Measurements from ENCODE around the gene MBD3L3. TPM values are rescaled to one million over a fixed set of nuclear protein-coding genes. Genes with fewer than 3 reads are reported as not detected.

The MBD3L3 gene
- total RNA-seq, 4 donors from 2014 or later: not detected

GRCh38 chr19:7098701-7099596 is 40.5 kb upstream of the MBD3L3 start:
- Histone ChIP-seq H3K27ac (peak overlapping the region; percentile 89 to 95 (median 92)), H3K36me3 (no peaks in the 10 kb centered on the region), H3K9me3 (no peaks in the 10 kb centered on the region), H3K4me1 (no peaks in the 10 kb centered on the region), H3K27me3 (no peaks in the 10 kb centered on the region), H3K4me3 (replicated peaks in 1 of 3) (peak overlapping the region in 2 of 3 donors; percentile 37 to 44)
- TF ChIP-seq POLR2A (IDR thresholded peaks at IDR 0.05) (peak in 1 of 2 donors; percentile 63), CTCF (IDR thresholded peaks at IDR 0.05) (no peak)
- DNase-seq: peak; percentile 93 to 94
- intact Hi-C loops (cut with DNase I): no loop called here
- WGBS, 2 donors: 1% methylated on average over 60 to 78 of the region's 78 CpGs

GRCh38 chr19:7098096-7098495 is 39.6 kb upstream of the MBD3L3 start:
- no peak for DNase-seq
- no peak overlapping the region for H3K27ac ChIP-seq
- no peak overlapping the region for H3K4me3 ChIP-seq (replicated peaks in 1 of 3)
- WGBS, 2 donors: 97 to 100% methylated on average over 3 of the region's 3 CpGs
- H3K36me3 ChIP-seq: no peaks in the 10 kb centered on the region
- H3K27me3 ChIP-seq: no peaks in the 10 kb centered on the region
- TF ChIP-seq POLR2A (IDR thresholded peaks at IDR 0.05): no peak
- TF ChIP-seq CTCF (IDR thresholded peaks at IDR 0.05): no peak
- intact Hi-C loops (cut with DNase I): no loop called here
- H3K9me3 ChIP-seq: no peaks in the 10 kb centered on the region
- H3K4me1 ChIP-seq: no peaks in the 10 kb centered on the region

GRCh38 chr19:7088999-7089398 is 30.5 kb upstream of the MBD3L3 start:
- peaks cover 5 to 6% of the 10 kb centered on the region in 2 donors for H3K36me3 ChIP-seq
- DNase-seq: no peak
- H3K9me3 ChIP-seq: peaks cover 6% of the 10 kb centered on the region
- no peak overlapping the region for H3K27ac ChIP-seq
- H3K27me3 ChIP-seq: no peaks in the 10 kb centered on the region
- no peaks in the 10 kb centered on the region for H3K4me1 ChIP-seq
- TF ChIP-seq CTCF (IDR thresholded peaks at IDR 0.05) (no peak), POLR2A (IDR thresholded peaks at IDR 0.05) (no peak)
- intact Hi-C loops (cut with DNase I): no loop called here
- WGBS, 2 donors: 89 to 92% methylated on average over 6 of the region's 6 CpGs
- no peak overlapping the region for H3K4me3 ChIP-seq (replicated peaks in 1 of 3)

- H3K27ac ChIP-seq: no peak overlapping the region
- no peaks in the 10 kb centered on the region for H3K27me3 ChIP-seq
- 97% methylated on average over 15 of the region's 15 CpGs for WGBS, 2 donors
- peaks cover 62 to 63% of the 10 kb centered on the region in 2 donors for H3K36me3 ChIP-seq
- no peak for TF ChIP-seq POLR2A (IDR thresholded peaks at IDR 0.05)
- TF ChIP-seq CTCF (IDR thresholded peaks at IDR 0.05): no peak
- H3K4me3 ChIP-seq (replicated peaks in 1 of 3): no peak overlapping the region
- no peaks in the 10 kb centered on the region for H3K4me1 ChIP-seq
- DNase-seq: no peak
- intact Hi-C loops (cut with DNase I): no loop called here
- peaks cover 22% of the 10 kb centered on the region for H3K9me3 ChIP-seq
Measured at GRCh38 chr19:7083076-7083956, 24.8 kb upstream of the MBD3L3 start.

Data from thyroid gland (tissue), 4 donors.